Dermis microvascular lymphatic vessel endothelial cell (primary cell): Measurements from ENCODE around the gene SH3GL3. TPM values are rescaled to one million over a fixed set of nuclear protein-coding genes. Genes with fewer than 3 reads are reported as not detected.

Experiments
- DNase-seq, 2 donors: peaks; one replicate each; pipeline versions ENCODE4 v3.0.0 to v3.0.0-alpha.2; 2010; ENCODE audit warnings: low read depth in 2 of 2
- total RNA-seq: library from RNA; depleted of rRNA; stranded (reverse); fragments of >200 nt; gene quantifications from 2 replicates; pipeline ENCODE4 v1.2.1, GENCODE V29; 2014

The SH3GL3 gene
- total RNA-seq, 1 donor from 2014 or later, result under 0.01 TPM

- peak; percentile 23 to 42 for DNase-seq
Measured at GRCh38 chr15:83565553-83566159, 118.5 kb downstream of the SH3GL3 start.

- DNase-seq, result no peak
Measured at GRCh38 chr15:83567318-83567717, 120.2 kb downstream of the SH3GL3 start.

GRCh38 chr15:83569341-83569740 lies 122.2 kb downstream of the SH3GL3 start:
- no peak for DNase-seq

GRCh38 chr15:83570756-83571155 lies 123.6 kb downstream of the SH3GL3 start:
- no peak for DNase-seq

- DNase-seq, result peak; percentile 3 to 26
Measured at GRCh38 chr15:83571820-83572707, 124.9 kb downstream of the SH3GL3 start.

- DNase-seq, result no peak
Measured at GRCh38 chr15:83574345-83574744, 127.2 kb downstream of the SH3GL3 start.

GRCh38 chr15:83578691-83579090 lies 131.6 kb downstream of the SH3GL3 start:
- no peak for DNase-seq

GRCh38 chr15:83581381-83581780 lies 134.2 kb downstream of the SH3GL3 start:
- DNase-seq, result no peak

- DNase-seq, result no peak
Measured at GRCh38 chr15:83582381-83582780, 135.2 kb downstream of the SH3GL3 start.

- DNase-seq, result no peak
Measured at GRCh38 chr15:83585601-83586335, 138.6 kb downstream of the SH3GL3 start.

GRCh38 chr15:83587091-83587490 lies 139.9 kb downstream of the SH3GL3 start:
- DNase-seq, result no peak

GRCh38 chr15:83588441-83588840 lies 141.3 kb downstream of the SH3GL3 start:
- no peak for DNase-seq

GRCh38 chr15:83592370-83593040 lies 145.4 kb downstream of the SH3GL3 start:
- no peak for DNase-seq

- no peak for DNase-seq
Measured at GRCh38 chr15:83595191-83595590, 148.1 kb downstream of the SH3GL3 start.

GRCh38 chr15:83598031-83598430 lies 150.9 kb downstream of the SH3GL3 start:
- no peak for DNase-seq

GRCh38 chr15:83602021-83602420 lies 154.9 kb downstream of the SH3GL3 start:
- peak; percentile 23 to 40 for DNase-seq

- DNase-seq, result no peak
Measured at GRCh38 chr15:83604549-83604948, 157.4 kb downstream of the SH3GL3 start.

GRCh38 chr15:83605111-83605945 lies 158.2 kb downstream of the SH3GL3 start:
- DNase-seq, result no peak

- DNase-seq, result no peak
Measured at GRCh38 chr15:83610132-83610531, 163.0 kb downstream of the SH3GL3 start.

- DNase-seq, result no peak
Measured at GRCh38 chr15:83610901-83611685, 164.0 kb downstream of the SH3GL3 start.
